Astrocyte (in vitro differentiated cells and primary cell): ENCODE data around the gene NUDT21. TPM values are rescaled to one million over a fixed set of nuclear protein-coding genes. Genes with fewer than 3 reads are reported as not detected.

ENCODE experiments used
- DNase-seq: peaks from one replicate; pipeline ENCODE4 v3.0.0-alpha.2; 2010; ENCODE audit warnings: low read depth
- FAIRE-seq: peaks from 2 replicates; lab custom pipeline; 2011; peaks lifted over from hg19 to GRCh38; lab: Jason Lieb, UNC
- H2AFZ ChIP-seq: 2 replicates; pipeline ENCODE4 v1.6.0; 2012; ENCODE audit warnings: low read depth, low read length, inconsistent platforms
- H3K27ac ChIP-seq: 2 replicates; pipeline ENCODE4 v1.5.1; 2011; ENCODE audit warnings: low read depth, low read length, inconsistent platforms
- H3K27me3 ChIP-seq: 2 replicates; pipeline ENCODE4 v1.6.0; 2011; ENCODE audit warnings: low read length, inconsistent platforms; ENCODE audit not compliant: insufficient read depth
- H3K36me3 ChIP-seq: 2 replicates; pipeline ENCODE4 v1.5.1; 2011; ENCODE audit warnings: low read length, inconsistent platforms; ENCODE audit not compliant: insufficient read depth
- H3K4me1 ChIP-seq: 2 replicates; pipeline ENCODE4 v1.5.1; 2011; ENCODE audit warnings: low read length, inconsistent platforms; ENCODE audit not compliant: insufficient read depth
- H3K4me2 ChIP-seq: 2 replicates; pipeline ENCODE4 v1.6.0; 2012; ENCODE audit warnings: low read length, inconsistent platforms
- H3K4me3 ChIP-seq: 2 replicates; pipeline ENCODE4 v1.5.1; 2011; ENCODE audit warnings: low read depth, mild to moderate bottlenecking, low read length, inconsistent platforms; ENCODE audit not compliant: insufficient read depth
- H3K79me2 ChIP-seq: 2 replicates; pipeline ENCODE4 v1.6.0; 2012; ENCODE audit warnings: mild to moderate bottlenecking, low read length, inconsistent platforms; ENCODE audit not compliant: insufficient read depth
- H3K9ac ChIP-seq: 2 replicates; pipeline ENCODE4 v1.6.0; 2012; ENCODE audit warnings: mild to moderate bottlenecking, low read length, inconsistent platforms
- H3K9me3 ChIP-seq: 2 replicates; pipeline ENCODE4 v1.5.1; 2012; ENCODE audit warnings: low read depth, mild to moderate bottlenecking, low read length, inconsistent platforms; ENCODE audit not compliant: insufficient read depth
- H4K20me1 ChIP-seq: 2 replicates; pipeline ENCODE4 v1.6.0; 2012; ENCODE audit warnings: low read length, inconsistent platforms; ENCODE audit not compliant: insufficient read depth
- H3K27ac Mint-ChIP-seq: one replicate; pipeline ENCODE4 v1.8.0; 2021; ENCODE audit warnings: mild to moderate bottlenecking, mixed read lengths; ENCODE audit not compliant: unreplicated experiment
- H3K27me3 Mint-ChIP-seq: one replicate; pipeline ENCODE4 v1.8.0; 2021; ENCODE audit warnings: low read depth, mixed read lengths; ENCODE audit not compliant: unreplicated experiment
- H3K36me3 Mint-ChIP-seq: one replicate; pipeline ENCODE4 v1.8.0; 2021; ENCODE audit warnings: low read depth, mixed read lengths; ENCODE audit not compliant: unreplicated experiment
- H3K4me1 Mint-ChIP-seq: one replicate; pipeline ENCODE4 v1.8.0; 2021; ENCODE audit warnings: low read depth, mixed read lengths; ENCODE audit not compliant: unreplicated experiment
- H3K4me3 Mint-ChIP-seq: one replicate; pipeline ENCODE4 v1.8.0; 2021; ENCODE audit warnings: mild to moderate bottlenecking, moderate library complexity, mixed read lengths; ENCODE audit not compliant: unreplicated experiment
- H3K9me3 Mint-ChIP-seq: one replicate; pipeline ENCODE4 v1.8.0; 2021; ENCODE audit warnings: mild to moderate bottlenecking, mixed read lengths; ENCODE audit not compliant: unreplicated experiment
- EZH2 ChIP-seq: IDR thresholded peaks from 2 replicates; pipeline ENCODE4 v1.6.1; 2012; ENCODE audit warnings: mild to moderate bottlenecking, low read length, inconsistent platforms; ENCODE audit not compliant: insufficient read depth
- total RNA-seq: library from RNA; stranded (reverse); gene quantifications from 2 replicates; pipeline ENCODE4 v1.2.1, GENCODE V29; 2021
- TF ChIP-seq, protein P1 (sequence below): IDR thresholded peaks from 2 replicates; pipeline ENCODE4 v1.5.1; 2011; ENCODE audit warnings: low read depth, mild to moderate bottlenecking, inconsistent platforms, low read length, moderate library complexity; ENCODE audit not compliant: insufficient read depth

Gene NUDT21
- total RNA-seq, 1 donor from 2014 or later, result 86.0 TPM

DNA sequence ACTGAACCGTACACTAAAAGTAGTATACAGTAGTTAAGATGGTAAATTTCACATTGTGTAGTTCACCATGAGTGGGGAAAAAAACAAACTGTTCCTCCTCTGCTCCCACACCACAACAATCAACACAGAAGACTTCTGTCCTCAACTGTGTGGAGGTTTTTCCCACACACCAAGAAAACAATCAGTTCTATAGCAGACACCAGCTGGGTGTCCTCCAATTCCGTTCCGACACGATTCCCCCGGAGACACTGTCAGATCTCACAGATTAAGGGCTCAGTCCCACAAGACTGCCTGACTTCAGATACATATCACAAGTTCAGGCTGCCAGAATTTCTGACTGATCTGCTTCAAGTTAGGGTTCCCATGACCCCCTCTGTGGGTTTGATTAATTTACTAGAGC is 36.9 kb upstream of the NUDT21 start:
- FAIRE-seq, result no peak
- Histone ChIP-seq H4K20me1 (no peaks in the 10 kb centered on the region), H2AFZ (no peak overlapping the region), H3K27me3 (no peaks in the 10 kb centered on the region), H3K9me3 (no peaks in the 10 kb centered on the region), H3K36me3 (peaks cover 6% of the 10 kb centered on the region), H3K4me1 (no peaks in the 10 kb centered on the region), H3K9ac (no peak overlapping the region), H3K79me2 (no peaks in the 10 kb centered on the region), H3K4me2 (no peak overlapping the region), H3K4me3 (no peak overlapping the region), H3K27ac (no peak overlapping the region)
- peaks cover 3% of the 10 kb centered on the region for H3K36me3 Mint-ChIP-seq
- H3K4me1 Mint-ChIP-seq, result no peaks in the 10 kb centered on the region
- no peak overlapping the region for H3K4me3 Mint-ChIP-seq
- no peak for TF ChIP-seq EZH2
- TF ChIP-seq, protein P1, sequence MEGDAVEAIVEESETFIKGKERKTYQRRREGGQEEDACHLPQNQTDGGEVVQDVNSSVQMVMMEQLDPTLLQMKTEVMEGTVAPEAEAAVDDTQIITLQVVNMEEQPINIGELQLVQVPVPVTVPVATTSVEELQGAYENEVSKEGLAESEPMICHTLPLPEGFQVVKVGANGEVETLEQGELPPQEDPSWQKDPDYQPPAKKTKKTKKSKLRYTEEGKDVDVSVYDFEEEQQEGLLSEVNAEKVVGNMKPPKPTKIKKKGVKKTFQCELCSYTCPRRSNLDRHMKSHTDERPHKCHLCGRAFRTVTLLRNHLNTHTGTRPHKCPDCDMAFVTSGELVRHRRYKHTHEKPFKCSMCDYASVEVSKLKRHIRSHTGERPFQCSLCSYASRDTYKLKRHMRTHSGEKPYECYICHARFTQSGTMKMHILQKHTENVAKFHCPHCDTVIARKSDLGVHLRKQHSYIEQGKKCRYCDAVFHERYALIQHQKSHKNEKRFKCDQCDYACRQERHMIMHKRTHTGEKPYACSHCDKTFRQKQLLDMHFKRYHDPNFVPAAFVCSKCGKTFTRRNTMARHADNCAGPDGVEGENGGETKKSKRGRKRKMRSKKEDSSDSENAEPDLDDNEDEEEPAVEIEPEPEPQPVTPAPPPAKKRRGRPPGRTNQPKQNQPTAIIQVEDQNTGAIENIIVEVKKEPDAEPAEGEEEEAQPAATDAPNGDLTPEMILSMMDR, result no peak
- H3K27ac Mint-ChIP-seq, result no peak overlapping the region
- H3K9me3 Mint-ChIP-seq, result no peaks in the 10 kb centered on the region
- no peaks in the 10 kb centered on the region for H3K27me3 Mint-ChIP-seq
- DNase-seq, result no peak

DNA sequence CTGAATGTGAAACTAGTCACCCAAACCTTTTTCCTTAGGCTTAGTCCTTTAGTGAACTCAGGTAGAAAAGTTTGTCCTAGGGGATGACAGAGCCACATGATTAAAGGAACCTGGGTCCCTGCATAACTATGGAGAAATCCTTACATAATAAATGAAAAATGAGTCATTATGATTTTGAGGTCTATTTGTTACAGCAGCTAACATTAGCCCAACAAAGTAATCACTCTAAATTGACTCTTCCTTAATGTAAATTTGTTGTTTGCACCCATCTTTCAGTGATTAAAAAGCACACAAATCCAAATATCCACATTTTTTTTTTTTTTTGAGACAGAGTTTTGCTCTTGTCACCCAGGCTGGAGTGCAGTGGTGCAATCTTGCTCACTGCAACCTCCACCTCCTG is 32.3 kb upstream of the NUDT21 start:
- H3K36me3 Mint-ChIP-seq, result peaks cover 8% of the 10 kb centered on the region
- no peaks in the 10 kb centered on the region for H3K27me3 Mint-ChIP-seq
- FAIRE-seq (no peak), DNase-seq (no peak)
- Histone ChIP-seq H3K27me3 (no peaks in the 10 kb centered on the region), H3K9ac (no peak overlapping the region), H3K27ac (no peak overlapping the region), H2AFZ (no peak overlapping the region), H3K9me3 (no peaks in the 10 kb centered on the region), H3K79me2 (no peaks in the 10 kb centered on the region), H3K36me3 (peaks cover 10% of the 10 kb centered on the region), H3K4me1 (peaks cover 4% of the 10 kb centered on the region), H3K4me2 (no peak overlapping the region), H4K20me1 (no peaks in the 10 kb centered on the region), H3K4me3 (no peak overlapping the region)
- no peaks in the 10 kb centered on the region for H3K9me3 Mint-ChIP-seq
- TF ChIP-seq EZH2, result no peak
- TF ChIP-seq, protein P1, result no peak
- no peak overlapping the region for H3K27ac Mint-ChIP-seq
- peaks cover 15% of the 10 kb centered on the region for H3K4me1 Mint-ChIP-seq
- no peak overlapping the region for H3K4me3 Mint-ChIP-seq

DNA sequence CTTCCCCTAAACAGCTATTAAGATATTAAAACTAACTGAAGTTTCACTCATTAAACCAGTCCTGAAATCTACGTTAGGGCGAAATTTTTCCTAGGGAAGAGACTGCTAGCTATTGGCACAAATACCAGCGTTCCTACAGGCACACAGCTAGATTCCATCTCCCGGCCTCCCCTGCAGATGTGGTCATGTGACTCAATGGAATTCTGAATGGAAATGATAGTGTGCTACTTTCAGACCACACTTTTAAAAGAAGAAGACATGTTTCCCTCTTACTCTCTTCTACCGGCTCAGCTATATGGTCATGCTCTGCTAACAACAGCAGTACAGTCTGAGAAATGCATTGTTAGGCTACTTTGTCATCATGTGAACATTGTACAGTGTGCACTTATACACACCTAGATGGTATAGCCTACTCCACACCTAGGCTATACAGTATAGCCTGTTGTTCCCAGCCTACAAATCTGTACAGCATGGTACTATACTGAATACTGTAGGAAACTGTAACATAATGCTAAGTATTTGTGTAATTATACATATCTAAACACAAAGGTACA is 31.6 kb upstream of the NUDT21 start:
- Histone ChIP-seq H3K79me2 (no peaks in the 10 kb centered on the region), H3K27ac (no peak overlapping the region), H3K9me3 (no peaks in the 10 kb centered on the region), H3K4me2 (no peak overlapping the region), H3K4me1 (peaks cover 4% of the 10 kb centered on the region), H2AFZ (no peak overlapping the region), H4K20me1 (no peaks in the 10 kb centered on the region), H3K9ac (no peak overlapping the region), H3K4me3 (no peak overlapping the region), H3K36me3 (peaks cover 12% of the 10 kb centered on the region), H3K27me3 (no peaks in the 10 kb centered on the region)
- no peak overlapping the region for H3K4me3 Mint-ChIP-seq
- H3K27me3 Mint-ChIP-seq, result no peaks in the 10 kb centered on the region
- H3K27ac Mint-ChIP-seq, result no peak overlapping the region
- peaks cover 8% of the 10 kb centered on the region for H3K36me3 Mint-ChIP-seq
- peaks cover 16% of the 10 kb centered on the region for H3K4me1 Mint-ChIP-seq
- TF ChIP-seq, protein P1, result no peak
- TF ChIP-seq EZH2, result no peak
- no peaks in the 10 kb centered on the region for H3K9me3 Mint-ChIP-seq
- FAIRE-seq (no peak), DNase-seq (no peak)
